NOMO-1 (cell line): ENCODE data around the gene PRR12.
A peak's percentile ranks its signal among the peaks of the same experiment; 100 is the strongest.

ENCODE experiments used
- DNase-seq, 2 experiments: peaks; one replicate each; lab custom pipeline; 2025; ENCODE audit not compliant: unreplicated experiment in 2 of 2; lab: John Stamatoyannopoulos, UW

PRR12 gene

DNA sequence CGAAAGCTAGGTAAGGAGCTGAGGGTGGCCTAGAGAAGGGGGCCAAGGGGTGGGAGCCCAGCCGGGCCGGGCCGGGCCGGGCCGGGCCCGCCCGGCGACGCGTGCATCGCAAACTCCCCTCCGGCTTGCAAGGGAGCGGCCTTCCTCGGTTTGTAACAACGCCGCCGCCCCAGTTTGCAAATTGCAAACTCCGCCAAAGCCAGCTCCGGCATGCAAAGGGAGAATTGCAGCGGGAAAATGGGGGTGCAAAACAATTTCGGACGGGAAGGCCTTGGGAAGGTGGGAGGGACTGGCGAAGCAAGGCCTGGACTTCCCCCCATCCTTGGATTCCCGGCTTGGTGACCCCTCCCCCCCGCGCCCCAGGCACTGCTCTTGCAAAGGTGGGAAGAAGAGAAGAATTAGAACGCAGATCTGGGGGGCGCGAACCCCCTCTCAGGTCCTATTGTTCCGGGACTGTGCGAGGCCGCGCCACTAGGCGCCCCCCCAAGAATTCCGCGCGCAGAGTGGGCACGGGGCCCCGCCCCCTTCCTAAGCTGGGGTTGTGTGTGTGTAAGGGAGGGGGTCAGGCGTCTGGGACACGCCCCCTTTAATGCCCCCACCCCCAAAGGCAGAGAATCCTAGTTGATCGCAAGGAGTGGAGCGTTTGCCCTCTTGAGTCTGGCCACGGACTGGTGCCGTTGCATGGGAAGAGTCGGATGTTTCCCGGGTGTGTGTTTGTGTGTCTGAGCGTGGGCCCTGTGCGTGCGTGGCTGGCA is 926 bp downstream of the PRR12 start:
- DNase-seq = peak; percentile 7 to 50

DNA sequence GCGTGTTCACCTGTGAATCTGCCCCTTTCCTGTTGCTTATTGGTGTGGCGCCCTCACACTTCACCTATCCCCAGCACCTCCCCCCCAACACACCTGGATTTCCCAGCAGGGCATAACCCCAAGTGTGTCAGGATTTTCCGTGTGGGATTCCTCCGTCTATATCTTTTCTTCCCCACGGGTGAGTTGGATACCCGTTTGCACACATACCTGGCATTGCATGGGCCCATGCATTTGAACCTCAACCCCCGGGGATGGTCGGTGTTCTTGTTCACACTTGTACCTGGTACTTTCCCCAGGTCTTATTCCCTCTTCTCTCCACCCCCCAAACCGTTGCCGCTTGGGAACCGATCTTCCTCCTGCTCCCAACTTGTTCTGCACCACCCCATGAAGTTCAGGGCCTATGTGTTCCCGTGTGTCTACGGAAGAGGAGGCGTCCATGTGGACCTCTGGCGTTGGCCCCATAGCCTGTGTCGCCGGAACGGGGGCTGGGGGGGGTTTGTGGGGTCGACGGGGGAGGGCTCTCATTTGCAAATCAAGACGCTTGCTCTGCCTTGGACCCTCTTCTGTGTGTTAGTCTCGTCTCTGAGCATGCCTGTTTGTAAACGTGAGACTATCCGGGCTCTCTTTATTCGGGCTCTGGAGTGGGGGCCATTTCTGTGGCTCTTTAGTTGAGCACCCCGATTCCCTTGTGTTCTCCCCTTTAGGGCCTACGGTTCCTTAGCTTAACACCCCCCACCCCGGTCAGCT is 1.7 kb downstream of the PRR12 start:
- no peak for DNase-seq

DNA sequence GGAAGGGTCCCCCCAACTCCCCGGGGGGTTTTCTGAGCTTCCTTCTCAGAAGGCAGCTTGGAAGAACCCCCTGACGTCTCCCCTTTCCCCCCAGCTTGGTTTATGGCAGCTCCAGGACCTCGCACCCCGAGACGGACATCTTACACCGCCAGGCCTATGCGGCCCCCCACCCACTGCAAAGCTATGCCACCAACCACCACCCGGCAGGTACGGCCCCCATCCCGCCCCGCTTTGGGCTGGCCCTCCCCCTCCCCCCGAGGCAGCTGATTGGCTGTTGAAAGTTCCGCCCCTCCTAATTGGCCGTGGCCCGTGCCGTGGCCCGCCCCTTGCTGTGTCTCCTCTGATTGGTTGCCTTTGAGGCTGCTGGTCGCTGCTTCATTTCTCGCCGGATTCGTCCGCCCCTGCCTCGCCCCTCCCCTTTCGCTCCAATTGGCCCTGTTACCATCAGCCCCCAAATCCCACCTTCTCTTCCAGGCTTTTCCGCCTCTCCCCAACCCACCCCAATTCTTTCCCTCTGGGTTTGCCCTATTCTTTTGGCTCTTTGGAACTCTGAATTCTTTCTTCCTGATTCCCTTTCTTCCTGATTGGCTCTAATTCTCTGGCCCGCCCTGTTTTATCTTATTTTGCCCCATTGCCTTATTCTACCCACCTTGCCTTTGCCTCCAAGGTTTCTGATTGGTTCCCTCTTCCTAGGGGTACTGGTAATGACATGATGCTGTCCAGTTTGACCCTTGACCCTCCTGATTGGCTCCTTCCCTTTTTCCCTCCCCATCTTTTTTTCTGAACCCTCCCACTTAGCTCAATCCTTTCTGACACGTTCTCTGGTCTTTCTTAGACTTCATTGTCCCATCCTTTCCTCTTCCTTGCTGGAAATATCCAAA is 2.5 kb downstream of the PRR12 start:
- DNase-seq = peak; percentile 89 to 95

DNA sequence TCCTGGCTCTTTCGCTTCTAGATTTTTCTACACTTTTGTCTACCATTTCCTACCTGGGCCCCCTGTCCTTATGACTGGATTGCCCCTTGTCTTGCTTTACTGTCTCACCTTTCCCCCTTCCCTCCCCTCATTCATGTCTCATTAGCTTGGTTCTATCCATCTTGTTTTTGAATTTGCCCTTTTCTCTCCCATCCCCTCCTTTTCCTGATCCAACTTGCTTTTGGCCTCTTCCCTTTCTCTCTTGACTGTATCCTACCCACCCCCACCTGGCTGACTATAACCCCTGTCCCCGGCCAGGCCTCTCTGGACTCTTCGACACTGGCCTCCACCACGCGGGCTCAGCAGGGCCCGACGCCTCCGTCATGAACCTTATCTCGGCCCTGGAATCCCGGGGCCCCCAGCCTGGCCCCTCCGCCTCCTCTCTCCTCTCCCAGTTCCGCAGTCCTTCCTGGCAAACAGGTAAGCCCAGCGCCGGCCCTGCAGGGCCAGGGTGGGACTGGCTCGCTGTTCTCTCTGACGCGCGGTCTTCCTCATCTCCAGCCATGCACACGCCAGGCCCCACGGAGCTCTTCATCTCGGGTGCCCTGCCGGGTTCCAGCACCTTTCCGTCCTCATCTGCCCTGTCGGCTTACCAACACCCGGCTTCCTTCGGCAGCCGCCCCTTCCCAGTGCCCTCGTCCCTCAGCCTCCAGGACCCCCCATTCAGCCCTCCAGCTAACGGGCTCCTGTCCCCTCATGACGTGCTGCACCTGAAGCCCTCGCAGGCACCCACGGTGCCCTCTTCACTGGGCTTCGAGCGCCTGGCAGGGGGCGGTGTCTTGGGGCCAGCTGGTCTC is 3.4 kb downstream of the PRR12 start:
- DNase-seq = no peak

DNA sequence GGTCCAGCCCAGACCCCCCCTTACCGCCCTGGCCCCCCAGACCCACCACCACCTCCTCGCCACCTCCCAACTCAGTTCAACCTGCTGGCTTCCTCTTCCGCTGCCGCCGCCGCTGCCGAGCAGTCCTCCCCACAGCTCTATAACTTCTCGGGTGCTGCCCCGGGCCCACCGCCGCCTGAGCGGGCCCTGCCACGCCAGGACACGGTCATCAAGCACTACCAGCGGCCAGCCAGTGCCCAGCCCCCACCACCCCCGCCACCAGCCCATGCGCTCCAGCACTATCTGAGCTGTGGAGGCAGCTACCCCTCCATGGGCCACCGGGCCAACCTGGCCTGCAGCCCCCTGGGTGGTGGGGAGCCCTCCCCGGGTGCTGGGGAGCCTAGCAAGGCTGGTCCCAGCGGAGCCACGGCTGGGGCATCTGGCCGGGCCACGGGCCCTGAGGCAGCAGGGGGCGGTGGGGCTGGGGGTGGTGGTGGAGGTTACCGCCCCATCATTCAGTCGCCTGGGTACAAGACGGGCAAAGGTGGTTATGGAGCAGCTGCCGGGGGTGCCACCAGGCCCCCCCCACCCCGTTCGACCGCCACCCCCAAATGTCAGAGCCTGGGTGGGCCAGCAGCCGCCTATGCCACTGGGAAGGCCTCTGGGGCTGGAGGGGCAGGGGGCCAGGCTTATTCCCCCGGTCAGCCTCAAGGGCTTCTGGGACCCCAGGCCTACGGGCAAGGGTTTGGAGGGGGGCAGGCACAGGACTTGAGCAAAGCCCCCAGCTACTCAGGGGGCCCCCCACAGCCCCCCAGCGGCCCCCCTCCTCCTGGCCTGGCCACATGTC is 4.2 kb downstream of the PRR12 start:
- no peak for DNase-seq

DNA sequence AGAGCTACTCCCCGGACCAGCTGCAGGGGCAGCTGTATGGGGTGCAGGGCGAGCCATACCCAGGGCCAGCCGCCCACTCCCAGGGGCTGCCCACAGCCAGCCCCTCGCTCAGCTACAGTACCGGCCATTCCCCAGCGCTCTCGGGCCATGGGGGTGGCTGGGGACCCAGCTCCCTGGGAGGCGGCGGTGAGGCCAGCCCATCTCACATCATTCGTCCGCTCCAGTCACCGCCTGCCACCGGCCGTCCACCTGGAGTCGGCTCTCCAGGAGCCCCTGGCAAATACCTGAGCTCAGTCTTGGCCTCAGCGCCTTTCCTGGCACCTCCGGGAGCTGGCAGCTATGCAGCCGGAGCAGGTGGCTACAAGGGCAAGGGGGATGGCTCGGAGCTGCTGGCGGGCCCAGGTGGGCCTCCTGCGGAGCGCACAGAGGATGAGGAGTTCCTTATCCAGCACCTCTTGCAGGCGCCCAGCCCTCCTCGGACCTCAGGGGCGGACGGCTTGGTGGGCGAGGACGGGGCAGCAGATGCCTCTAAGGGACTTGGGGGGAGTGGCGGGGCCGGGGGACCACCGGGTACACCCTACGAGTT is 4.9 kb downstream of the PRR12 start:
- no peak for DNase-seq

DNA sequence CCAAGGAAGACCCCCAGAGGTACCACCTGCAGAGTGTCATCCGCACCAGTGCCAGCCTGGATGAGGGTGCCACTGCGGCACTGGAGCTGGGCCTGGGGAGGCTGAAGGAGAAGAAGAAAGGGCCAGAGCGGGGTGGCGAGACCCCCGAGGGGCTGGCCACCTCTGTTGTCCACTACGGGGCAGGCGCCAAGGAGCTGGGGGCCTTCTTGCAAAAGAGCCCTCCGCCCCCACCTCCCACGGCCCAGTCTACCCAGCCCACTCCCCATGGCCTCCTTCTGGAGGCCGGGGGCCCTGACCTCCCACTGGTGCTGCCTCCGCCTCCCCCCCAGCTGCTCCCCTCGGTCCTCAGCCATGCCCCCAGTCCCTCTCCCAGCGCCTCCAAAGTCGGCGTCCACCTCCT is 5.4 kb downstream of the PRR12 start:
- DNase-seq = no peak

DNA sequence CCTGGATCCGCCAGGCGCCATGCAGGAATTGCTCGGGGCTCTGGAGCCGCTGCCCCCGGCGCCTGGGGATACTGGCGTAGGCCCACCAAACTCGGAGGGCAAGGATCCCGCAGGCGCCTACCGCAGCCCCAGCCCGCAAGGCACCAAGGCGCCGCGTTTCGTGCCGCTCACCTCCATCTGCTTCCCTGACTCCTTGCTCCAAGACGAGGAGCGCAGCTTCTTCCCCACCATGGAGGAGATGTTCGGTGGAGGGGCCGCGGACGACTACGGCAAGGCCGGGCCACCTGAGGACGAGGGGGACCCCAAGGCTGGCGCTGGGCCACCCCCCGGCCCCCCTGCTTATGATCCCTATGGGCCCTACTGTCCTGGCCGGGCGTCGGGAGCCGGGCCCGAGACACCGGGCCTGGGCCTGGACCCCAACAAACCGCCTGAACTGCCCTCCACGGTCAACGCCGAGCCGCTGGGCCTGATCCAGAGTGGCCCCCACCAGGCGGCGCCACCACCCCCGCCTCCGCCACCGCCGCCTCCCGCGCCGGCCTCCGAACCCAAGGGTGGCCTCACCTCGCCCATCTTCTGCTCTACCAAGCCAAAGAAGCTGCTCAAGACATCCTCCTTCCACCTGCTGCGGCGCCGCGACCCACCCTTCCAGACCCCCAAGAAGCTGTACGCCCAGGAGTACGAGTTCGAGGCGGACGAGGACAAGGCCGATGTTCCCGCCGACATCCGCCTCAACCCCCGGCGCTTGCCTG is 6.1 kb downstream of the PRR12 start:
- no peak for DNase-seq

DNA sequence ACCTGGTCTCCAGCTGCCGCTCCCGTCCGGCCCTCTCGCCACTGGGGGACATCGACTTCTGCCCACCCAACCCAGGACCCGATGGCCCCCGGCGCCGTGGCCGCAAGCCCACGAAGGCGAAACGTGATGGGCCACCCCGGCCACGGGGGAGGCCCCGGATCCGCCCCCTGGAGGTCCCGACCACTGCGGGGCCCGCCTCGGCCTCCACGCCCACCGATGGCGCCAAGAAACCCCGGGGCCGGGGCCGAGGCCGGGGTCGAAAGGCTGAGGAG is 6.7 kb downstream of the PRR12 start:
- DNase-seq = no peak

DNA sequence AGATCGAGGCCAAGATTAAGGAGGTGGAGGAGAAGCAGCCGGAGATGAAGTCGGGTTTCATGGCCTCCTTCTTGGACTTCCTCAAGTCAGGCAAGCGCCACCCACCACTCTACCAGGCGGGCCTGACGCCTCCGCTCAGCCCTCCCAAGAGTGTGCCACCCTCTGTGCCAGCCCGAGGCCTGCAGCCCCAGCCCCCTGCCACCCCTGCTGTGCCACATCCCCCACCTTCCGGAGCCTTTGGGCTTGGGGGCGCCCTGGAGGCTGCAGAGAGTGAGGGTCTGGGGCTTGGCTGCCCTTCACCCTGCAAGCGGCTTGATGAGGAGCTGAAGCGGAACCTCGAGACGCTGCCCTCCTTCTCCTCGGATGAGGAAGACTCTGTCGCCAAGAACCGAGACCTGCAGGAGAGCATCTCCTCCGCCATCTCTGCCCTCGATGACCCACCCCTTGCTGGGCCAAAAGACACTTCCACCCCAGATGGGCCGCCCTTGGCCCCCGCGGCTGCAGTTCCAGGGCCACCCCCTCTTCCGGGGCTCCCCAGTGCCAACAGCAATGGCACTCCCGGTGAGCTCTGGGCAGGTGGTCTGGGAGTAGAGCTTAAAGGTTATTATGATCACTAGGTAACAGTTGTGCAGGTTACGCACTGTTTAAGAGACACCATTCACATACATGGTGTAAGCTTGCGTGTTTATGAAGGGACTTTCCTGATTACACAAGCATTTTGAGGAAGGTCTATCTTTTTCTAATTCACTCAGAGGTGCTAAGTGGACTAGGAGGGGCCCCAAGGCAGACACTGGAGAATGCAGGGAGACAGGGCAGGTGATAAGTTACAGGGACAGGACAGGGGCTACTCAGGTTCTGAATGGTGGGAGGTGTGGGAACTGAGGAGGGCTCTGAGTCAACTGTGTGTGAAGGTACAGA is 8.7 kb downstream of the PRR12 start:
- DNase-seq = no peak

DNA sequence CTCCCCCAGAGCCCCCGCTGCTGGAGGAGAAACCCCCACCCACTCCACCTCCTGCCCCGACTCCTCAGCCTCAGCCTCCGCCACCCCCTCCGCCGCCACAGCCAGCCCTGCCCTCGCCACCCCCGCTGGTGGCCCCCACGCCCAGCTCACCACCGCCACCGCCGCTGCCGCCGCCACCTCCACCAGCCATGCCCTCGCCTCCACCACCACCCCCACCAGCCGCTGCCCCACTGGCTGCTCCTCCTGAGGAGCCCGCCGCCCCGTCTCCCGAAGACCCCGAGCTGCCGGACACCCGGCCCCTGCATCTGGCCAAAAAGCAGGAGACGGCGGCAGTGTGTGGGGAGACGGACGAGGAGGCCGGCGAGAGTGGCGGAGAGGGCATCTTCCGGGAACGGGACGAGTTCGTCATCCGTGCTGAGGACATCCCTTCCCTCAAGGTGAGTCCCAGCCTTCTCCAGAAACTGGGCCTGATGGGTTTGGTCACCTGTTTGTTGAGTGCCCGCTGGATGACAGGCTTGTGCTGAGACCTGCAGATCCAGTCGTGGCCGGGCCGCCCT is 10.6 kb downstream of the PRR12 start:
- no peak for DNase-seq

DNA sequence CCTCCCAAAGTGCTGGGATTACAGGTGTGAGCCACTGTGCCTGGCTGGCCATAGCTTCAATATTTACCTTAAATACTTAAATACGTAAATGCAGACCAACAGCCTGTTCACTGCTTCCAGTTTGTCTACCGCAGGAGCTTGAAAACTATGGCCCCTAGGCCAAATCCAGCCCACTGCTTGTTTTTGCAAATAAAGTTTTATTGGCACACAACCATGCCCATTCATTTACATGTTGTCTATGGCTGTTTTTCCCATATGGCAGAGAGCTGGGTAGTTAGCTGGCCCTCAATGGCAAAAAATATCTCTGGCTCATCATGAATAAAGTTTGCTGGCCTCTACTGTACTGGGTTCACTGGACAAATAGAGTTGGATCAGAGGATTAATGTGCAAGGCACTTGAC is 11.8 kb downstream of the PRR12 start:
- no peak for DNase-seq

DNA sequence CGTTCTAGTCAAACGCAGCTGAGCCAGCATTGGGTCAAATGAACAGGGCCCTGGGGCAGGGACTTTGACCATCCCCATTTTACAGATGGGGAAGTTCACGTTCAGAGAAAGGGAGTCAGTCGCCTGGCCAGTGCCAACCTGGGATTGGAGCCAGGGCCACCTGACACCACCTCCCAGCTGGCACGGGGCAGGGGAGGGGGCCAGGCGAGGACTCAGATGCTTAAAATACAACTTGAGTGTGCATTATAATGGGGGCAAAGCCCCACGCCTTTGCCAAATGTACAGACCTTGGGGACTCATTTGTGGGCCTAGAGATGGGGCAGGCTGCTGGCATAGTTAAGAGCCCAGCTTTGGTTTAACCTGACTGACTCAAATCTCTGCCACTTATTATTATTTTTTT is 14.6 kb downstream of the PRR12 start:
- DNase-seq = no peak

DNA sequence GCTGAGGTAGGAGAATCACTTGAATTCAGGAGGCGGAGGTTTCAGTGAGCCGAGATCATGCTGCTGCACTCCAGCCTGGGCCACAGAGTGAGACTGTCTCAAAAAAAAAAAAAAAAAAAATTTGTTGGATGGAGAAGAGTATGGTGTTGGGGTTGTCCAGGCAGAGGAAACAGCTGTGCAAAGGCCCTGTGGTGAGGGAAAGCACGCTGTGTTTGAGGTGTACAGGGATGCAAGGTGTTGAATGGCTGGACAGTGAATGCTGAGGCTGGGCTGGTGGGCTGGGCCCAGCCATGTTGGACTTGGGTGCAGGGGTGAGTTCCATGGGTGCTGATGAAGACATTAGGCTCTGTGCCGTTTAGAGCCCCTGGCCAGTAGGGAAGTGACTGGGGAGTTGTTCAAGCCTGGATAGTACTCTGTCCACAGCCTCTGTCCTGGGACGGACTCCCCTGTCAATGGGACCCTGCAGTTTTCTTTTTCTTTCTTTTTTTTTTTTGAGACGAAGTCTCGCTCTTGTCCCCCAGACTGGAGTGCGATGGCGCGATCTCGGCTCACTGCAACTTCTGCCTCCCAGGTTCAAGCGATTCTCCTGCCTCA is 18.6 kb downstream of the PRR12 start:
- DNase-seq = no peak

DNA sequence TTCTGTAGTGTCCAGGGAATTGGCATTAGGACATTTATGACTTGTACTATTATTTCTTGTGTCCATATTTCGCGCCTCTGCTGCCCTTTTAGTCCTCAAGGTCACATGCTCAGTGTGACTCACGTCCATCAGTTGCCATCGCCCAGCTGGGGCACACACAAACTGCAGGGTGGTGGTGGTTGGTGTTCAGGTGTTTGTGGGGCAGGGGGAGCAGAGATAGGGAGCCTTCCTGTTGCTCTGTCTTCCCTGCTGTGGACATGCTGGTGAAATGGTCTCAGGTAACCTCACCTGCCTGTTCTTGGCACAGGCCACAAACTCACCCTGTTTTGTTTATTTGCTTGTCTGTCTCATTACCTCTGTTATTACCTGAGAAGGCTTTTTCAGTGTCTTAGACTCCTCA is 22.4 kb downstream of the PRR12 start:
- DNase-seq = no peak

DNA sequence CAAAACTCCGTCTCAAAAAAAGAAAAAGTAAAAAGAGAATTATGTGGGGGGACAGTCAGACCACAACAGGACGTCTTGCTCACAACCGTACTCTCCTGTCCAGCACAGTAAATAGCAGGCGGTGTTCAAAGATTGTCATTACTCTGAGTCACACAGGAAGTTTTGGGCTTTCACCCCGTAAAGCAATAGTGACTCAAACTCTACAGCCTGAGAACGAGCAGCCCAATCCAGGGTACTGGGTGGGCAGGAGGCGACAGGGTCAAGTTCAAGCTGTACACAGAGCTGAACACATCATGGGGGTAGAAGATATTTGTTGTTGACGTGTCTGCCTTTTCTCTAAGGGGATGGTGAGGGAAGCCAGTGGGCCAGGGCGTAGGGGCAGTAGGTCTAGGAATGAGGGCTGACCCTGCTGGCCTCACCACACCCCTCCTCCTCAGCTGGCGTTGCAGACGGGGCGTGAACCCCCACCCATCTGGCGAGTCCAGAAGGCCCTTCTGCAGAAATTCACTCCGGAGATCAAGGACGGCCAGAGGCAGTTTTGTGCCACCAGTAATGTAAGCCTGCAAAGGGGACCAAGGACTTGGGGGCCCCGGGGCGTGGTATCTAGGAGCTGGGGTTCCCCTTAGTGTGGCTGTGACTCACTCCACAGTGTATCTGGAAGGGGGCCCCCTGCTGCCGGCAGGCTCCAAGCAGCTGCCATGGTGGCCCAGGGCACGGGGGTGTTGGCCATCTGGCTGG is 23.3 kb downstream of the PRR12 start:
- DNase-seq = peak in 1 of 2 experiments; percentile 4
